HG03432 (cell line): ENCODE data around the gene COX19.

Source experiments
- ATAC-seq: cut with Tn5 transposase; IDR thresholded peaks from one replicate; pipeline ENCODE4 v1.9.1; 2021; ENCODE audit warnings: mild to moderate bottlenecking, moderate library complexity; ENCODE audit not compliant: unreplicated experiment

COX19 gene

DNA sequence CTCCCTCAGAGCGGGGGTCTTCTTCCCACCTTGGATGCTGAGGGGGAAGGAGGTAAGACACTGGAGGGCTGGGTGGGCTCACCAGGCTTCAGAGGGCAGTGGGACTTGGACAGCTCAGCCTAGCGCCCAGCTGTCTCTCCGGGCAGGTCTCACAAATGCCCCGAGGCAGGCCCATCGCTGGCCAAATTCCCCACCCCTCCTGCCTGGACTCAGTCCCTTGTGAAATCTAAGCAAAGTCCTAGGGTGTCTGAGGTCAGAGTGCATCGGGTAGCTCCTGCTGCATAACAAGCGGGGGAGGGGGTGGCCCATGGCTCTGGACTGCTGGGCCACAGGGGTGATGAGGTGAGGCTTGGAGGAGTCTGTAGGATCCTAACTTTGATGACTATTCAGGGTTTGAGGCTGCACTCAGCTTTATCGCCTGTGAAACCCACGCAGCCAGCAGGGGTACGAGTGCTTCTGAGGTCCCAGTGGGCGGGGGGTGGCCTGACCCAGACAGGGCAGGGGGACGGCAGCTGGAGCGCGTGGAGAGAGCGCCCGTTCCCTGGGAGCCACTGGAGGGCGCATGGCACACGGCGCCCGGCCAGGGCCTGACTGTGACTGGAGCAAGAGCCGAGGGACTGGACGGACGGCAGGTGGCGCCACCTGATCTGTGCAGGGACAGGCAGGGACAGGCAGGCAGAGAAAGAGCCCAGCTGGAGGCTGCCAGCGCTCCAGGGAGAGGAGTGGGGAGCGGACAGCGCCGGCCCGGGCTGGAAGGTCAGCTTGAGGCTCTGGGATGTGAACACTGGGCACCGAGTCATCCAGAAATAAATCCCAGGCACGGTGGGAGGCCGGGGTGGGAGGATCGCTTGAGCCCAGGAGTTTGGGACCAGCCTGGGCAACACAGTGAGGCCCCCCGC lies 17.6 kb upstream of the COX19 start:
- ATAC-seq = peak; percentile 91

GRCh38 chr7:991729-992656 lies 16.6 kb upstream of the COX19 start:
- ATAC-seq = no peak

DNA sequence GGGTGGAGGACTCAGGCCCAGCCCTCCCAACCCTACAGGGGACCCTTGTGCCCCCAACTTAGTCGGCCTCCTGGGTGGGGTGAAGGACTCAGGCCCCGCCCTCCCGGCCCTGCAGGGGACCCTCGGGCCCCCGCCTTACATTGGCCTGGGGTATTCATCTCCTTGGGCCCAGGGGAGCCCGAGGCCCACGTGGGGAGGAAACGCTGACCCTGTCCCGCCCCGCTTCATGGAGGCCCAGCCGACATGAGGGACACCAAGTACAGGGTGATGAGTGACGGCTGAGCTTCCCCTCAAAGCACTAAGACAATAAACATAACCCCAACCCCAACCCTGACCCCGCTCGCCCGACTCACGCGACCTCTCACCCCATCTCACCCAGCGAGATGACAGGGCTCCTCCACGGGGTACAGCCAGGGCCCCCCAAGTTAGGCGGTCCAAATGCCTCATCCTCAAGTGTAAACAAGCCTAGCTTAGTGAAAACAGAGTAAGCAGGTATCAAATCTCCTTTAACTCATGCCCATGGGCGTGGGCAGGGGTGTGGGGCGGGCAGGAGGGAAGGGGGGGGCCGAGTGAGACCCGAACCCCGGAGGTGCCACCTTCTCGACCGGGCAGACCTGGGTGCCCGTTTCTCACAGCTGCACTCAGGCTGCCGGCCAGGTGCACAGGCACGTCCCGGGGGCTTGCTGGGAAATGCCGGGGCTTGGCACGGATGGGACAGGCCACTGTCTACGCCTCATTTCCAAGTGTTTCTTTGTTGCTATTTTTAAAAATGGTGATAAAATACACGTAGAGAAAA lies 15.8 kb upstream of the COX19 start:
- ATAC-seq = no peak

DNA sequence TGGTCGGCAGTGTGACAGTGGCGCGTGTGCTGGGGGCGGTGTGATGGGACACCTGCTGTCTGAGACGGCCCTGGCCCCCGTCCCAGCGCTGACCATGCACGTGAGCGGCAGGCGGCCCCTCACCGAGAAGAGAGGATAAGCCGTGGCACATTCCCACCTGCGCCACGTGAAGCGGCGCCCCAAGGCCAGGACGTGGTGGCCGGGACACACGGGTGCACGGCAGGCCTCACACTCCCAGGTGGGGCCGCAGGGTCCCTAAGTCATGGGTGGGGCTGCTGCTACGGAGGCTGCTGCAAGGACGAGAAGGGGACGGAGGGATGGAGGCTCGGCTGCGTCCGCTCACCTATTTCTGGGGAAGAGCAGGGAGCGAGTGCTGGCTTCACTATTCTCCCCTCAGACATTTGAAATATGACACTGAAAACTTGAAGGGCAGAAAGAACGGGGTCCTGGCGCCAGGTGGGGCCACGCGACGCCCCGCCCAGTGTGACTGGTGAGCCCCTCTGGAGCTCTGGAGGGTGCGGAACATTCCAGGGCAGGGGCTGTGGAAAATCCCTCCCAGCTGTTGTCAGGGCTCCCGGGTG lies 15.1 kb upstream of the COX19 start:
- no peak for ATAC-seq

GRCh38 chr7:988963-989529 lies 13.7 kb upstream of the COX19 start:
- ATAC-seq = no peak

DNA sequence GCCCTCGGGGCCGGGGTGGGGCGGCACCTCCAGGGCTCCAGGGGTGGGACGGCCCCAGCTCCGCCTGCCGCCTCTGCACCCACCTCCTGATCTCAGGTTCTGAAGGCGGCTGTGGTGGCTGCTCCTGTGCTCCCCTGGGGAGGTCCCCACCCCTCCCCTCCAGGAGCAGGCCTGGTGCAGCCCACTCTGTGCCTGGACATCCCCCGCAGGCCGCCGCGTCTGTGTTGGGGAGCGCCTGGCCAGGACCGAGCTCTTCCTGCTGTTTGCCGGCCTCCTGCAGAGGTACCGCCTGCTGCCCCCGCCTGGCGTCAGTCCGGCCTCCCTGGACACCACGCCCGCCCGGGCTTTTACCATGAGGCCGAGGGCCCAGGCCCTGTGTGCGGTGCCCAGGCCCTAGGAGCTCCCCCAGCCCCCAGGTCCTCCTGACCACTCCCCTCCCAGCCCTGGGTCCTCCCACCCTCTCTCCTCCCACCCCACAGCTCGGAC lies 13.1 kb upstream of the COX19 start:
- no peak for ATAC-seq

DNA sequence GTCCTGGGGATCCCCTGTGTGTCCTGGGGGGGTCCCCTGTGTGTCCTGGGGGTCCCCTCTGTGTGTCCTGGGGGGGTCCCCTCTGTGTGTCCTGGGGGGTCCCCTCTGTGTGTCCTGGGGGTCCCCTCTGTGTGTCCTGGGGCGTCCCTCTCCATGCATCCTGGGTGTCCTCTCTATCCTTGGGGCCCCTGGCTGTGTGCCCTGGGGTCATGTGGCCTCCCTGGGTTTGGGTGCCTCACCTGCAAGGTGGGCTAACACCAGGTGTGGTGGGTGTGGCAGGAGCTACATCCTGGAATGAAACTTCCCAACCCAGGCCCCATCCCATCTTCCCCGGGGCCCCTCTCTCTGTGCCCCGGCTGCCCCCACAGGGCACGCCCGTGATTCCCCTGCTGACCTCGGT lies 12.6 kb upstream of the COX19 start:
- no peak for ATAC-seq

DNA sequence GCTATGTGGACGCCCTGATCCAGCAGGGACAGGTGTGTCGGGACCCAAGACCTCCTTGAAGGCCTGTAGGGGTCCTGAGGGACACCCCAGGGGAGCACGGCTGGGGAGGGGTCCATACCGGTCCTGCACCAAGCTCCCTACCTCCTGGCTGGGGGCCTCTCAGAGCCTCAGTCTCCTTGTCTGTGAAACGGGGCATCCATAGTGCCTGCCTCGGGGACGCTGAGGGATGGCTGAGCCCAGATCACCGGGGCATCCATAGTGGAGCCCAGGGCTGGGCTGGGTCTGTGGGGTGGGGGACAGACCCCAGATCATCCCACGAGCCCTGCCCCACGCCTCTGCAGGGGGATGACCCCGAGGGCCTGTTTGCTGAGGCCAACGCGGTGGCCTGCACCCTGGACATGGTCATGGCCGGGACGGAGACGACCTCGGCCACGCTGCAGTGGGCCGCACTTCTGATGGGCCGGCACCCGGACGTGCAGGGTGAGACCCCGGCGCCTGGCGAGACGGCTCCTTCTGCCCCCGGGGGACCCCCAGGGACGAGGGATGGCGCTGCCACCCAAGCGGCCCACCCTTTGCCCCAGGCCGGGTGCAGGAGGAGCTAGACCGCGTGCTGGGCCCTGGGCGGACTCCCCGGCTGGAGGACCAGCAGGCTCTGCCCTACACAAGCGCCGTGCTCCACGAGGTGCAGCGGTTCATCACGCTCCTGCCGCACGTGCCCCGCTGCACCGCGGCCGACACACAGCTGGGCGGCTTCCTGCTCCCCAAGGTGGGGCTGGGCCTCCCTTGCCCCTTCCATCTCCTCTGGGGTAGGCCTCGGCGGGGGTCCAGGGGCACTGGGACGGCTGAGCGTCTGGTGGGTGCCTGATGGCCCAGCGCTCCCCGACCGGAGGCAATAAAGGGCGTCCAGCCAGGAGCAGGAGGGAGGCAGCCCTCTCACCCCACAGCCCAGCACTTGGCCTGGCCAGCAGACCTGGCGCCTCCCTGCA lies 11.7 kb upstream of the COX19 start:
- no peak for ATAC-seq

DNA sequence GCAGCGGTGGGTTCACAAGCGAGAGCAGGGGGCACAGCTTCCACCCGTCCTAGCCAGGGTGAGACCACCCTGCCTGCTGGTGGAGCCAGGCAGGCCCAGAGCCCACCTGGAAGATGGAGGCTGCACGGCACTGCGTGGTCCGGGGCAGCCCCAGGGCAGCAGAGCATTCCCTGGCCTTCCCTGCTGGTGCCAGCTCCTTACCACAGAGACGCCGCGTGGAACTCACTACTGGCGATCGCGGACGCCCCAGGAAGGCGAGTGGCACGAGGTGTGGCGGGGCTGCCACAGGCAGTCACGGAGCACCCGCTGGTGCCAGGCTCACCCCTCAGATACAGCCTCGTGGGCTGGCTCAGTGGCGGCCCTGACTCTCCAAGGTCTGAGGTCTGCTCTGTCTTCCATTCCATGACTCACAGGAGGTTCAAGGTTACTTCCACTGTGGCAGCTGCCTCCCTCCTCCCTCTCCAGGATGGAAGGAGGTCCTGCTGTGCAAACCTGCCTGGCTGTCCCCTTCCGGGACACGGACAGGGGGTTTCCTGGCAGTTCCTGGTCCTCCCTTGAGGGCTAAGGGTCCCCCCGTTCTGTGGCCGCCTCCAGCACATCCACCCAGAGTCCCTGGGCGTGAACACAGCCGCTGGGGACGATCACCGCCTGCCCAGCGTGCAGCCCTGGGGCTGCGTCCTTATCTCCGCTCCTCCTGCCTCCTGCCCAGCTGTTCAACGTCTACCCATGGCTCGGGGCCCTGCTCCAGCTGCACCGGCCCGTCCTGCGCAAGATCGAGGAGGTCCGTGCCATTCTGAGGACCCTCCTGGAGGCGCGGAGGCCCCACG lies 10.8 kb upstream of the COX19 start:
- no peak for ATAC-seq

- ATAC-seq = no peak
These were observed 9.7 kb upstream of the COX19 start for GRCh38 chr7:985127-985416.

- no peak for ATAC-seq
These were observed 9.2 kb upstream of the COX19 start for GRCh38 chr7:984361-985126.

- no peak for ATAC-seq
These were observed 8.3 kb upstream of the COX19 start for GRCh38 chr7:983616-984071.

DNA sequence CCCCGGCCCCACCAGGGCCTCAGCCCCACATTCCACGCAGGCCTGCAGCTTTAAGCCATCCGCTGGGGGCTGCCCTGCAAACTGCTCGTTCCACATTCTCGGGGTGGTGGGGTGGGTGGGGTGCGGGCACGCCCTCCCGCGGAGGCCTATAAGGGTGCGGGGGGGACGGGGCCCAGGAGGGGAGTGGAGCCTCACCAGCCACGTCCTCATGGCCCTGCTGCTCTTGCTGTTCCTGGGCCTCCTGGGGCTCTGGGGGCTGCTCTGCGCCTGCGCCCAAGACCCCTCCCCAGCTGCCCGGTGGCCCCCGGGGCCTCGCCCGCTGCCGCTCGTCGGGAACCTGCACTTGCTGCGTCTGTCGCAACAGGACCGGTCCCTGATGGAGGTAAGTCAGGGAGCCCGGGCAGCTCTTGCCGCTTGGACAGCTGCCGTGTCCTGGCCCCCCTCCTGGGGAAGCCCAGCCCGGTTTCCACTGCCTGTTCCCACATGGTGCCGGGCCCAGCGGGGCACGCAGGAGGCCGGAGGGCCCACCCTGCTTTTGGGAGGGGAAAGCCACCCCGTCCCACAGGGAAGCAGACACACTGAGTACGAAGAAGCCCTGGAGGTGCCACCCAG lies 7.8 kb upstream of the COX19 start, which contains the start of gene CYP2W1:
Gene CYP2W1, plus strand, starts transcription at position 178 of the 612 bp plus-strand sequence. Its CDS starts 31 bp downstream, at position 209.
- ATAC-seq = no peak

DNA sequence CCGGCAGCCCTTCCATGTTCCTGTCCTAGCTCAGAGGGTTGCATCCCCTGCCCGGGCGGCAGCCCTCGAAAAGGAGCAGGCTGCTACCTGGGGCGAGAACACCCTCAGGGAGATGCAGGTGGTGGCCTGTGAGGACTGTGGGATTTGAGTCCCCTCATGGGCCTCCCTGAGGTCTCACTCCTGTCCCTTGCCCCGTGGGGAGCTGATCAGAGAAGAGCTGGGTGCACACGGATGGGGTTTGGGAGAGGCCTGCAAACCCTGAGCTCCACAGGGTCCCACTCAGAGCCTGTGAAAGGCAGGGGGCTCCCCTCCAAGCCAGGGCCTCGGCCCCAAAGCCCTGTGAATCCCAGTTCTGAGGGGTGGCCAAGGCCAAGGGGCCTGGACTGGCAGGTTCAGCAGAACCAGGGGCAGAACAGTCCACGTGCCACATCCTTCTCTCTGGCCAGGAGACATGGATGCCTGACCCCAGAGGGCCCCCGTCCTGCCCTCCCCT lies 7.2 kb upstream of the COX19 start:
- no peak for ATAC-seq

DNA sequence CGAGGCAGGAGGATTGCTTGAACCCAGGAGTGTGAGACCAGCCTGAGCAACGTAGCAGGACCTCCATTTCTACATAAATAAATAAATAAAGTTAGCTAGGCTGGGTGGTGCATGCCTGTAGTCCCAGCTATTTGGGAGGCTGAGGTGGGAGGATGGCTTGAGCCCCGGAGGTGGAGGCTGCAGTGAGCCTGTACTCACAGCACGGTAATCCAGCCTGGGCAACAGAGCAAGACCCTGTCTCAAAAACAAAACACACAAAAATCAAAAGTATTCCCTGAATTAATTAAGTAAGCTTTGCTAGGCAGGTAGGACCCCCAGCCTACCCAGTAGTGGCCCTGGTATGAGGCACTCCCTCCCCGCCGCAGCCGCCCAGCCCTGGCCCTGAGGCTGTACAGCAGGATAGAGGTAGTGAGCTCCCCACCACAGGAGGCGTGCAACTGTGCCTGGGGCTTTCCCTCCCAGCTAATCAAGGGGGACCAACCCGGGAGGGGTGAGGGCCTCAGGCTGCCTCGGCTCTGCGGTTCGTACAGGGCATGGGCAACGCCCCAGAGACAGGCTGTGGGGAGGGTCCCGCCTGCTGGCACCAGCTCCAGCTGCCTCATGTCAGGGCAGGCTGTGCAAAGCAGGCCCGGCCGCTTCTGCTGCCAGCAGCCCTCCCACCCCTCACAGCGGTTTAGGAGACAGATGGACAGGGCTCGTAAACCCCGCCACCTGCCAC lies 6.6 kb upstream of the COX19 start:
- ATAC-seq = no peak
